Loucy (cell line): ENCODE results near the gene TPK1.

Source experiments
- H2AFZ ChIP-seq: fragments of 200-600 bp; sonication (generic); 2 replicates; pipeline ENCODE4 v1.6.0; 2016; ENCODE audit warnings: antibody characterized with exemption, mild to moderate bottlenecking, low read length, moderate library complexity
- H3F3A ChIP-seq: fragments of 200-600 bp; 2 replicates; pipeline ENCODE4 v1.6.0; 2016; ENCODE audit warnings: antibody characterized with exemption, low read depth, mild to moderate bottlenecking
- H3K27me3 ChIP-seq: fragments of 200-600 bp; sonication (generic); 2 replicates; pipeline ENCODE4 v1.6.1; 2014; ENCODE audit warnings: low read length, mild to moderate bottlenecking; ENCODE audit not compliant: insufficient read depth, poor library complexity, severe bottlenecking
- H3K36me3 ChIP-seq: fragments of 200-600 bp; sonication (generic); 2 replicates; pipeline ENCODE4 v1.6.1; 2016; ENCODE audit warnings: low read length; ENCODE audit not compliant: insufficient read depth
- H3K4me1 ChIP-seq: fragments of 200-600 bp; sonication (generic); 2 replicates; pipeline ENCODE4 v1.5.1; 2014; ENCODE audit warnings: low read length, mild to moderate bottlenecking; ENCODE audit not compliant: insufficient read depth, poor library complexity, severe bottlenecking
- H3K4me2 ChIP-seq: fragments of 200-600 bp; sonication (generic); 2 replicates; pipeline ENCODE4 v1.6.0; 2014; ENCODE audit warnings: antibody characterized with exemption, low read length, low read depth, mild to moderate bottlenecking; ENCODE audit not compliant: poor library complexity, severe bottlenecking
- H3K4me3 ChIP-seq: fragments of 200-600 bp; sonication (generic); 2 replicates; pipeline ENCODE4 v1.5.1; 2014; ENCODE audit warnings: low read length, mild to moderate bottlenecking, mixed read lengths; ENCODE audit not compliant: poor library complexity, severe bottlenecking
- H3K79me2 ChIP-seq: fragments of 200-600 bp; sonication (generic); 2 replicates; pipeline ENCODE4 v1.6.1; 2014; ENCODE audit warnings: low read length; ENCODE audit not compliant: insufficient read depth
- H3K9ac ChIP-seq: fragments of 200-600 bp; sonication (generic); 2 replicates; pipeline ENCODE4 v1.6.0; 2014; ENCODE audit warnings: mild to moderate bottlenecking, low read depth, low read length, moderate library complexity; ENCODE audit not compliant: poor library complexity, severe bottlenecking
- H3K9me2 ChIP-seq: fragments of 200-600 bp; sonication (generic); replicated peaks from 2 replicates; pipeline ENCODE4 v1.6.1; 2016; ENCODE audit warnings: low read depth, low read length, mixed read lengths
- H3K9me3 ChIP-seq: fragments of 200-600 bp; sonication (generic); 2 replicates; pipeline ENCODE4 v1.6.1; 2014; ENCODE audit warnings: mild to moderate bottlenecking, antibody characterized with exemption, low read length, low read depth; ENCODE audit not compliant: insufficient read depth
- H4K20me1 ChIP-seq: fragments of 200-600 bp; sonication (generic); 2 replicates; pipeline ENCODE4 v1.6.0; 2014; ENCODE audit warnings: antibody characterized with exemption, low read length, mild to moderate bottlenecking; ENCODE audit not compliant: insufficient read depth, poor library complexity, severe bottlenecking
- CTCF ChIP-seq: fragments of 200-600 bp; sonication (generic); conservative IDR thresholded peaks from 2 replicates; pipeline ENCODE4 v1.5.1; 2014; ENCODE audit warnings: mild to moderate bottlenecking, antibody characterized with exemption, low read length
- EZH2phosphoT487 ChIP-seq: fragments of 200-600 bp; IDR thresholded peaks from 2 replicates; pipeline ENCODE4 v1.6.1; 2018; ENCODE audit warnings: antibody characterized with exemption, mild to moderate bottlenecking, moderate library complexity, borderline replicate concordance

The TPK1 gene

GRCh38 chr7:144713850-144714249 is 122.0 kb downstream of the TPK1 start:
- H3K4me3 ChIP-seq = peak overlapping the region; percentile 11
- H3K9ac ChIP-seq = no peak overlapping the region
- H2AFZ ChIP-seq = no peak overlapping the region

GRCh38 chr7:144710791-144711190 is 125.1 kb downstream of the TPK1 start:
- no peak for TF ChIP-seq EZH2phosphoT487
- TF ChIP-seq CTCF = no peak
- Histone ChIP-seq H3K9ac (no peak overlapping the region), H3K79me2 (no peaks in the 10 kb centered on the region), H3F3A (no peaks in the 10 kb centered on the region), H2AFZ (no peak overlapping the region), H3K27me3 (no peaks in the 10 kb centered on the region), H3K9me2 (no peaks in the 10 kb centered on the region), H3K9me3 (no peaks in the 10 kb centered on the region), H4K20me1 (no peaks in the 10 kb centered on the region), H3K36me3 (no peaks in the 10 kb centered on the region), H3K4me3 (no peak overlapping the region), H3K4me1 (no peaks in the 10 kb centered on the region), H3K4me2 (no peak overlapping the region)

More at GRCh38 chr7:144713850-144714249, 122.0 kb downstream of the TPK1 start:
- H3K4me1 ChIP-seq = no peaks in the 10 kb centered on the region
- no peaks in the 10 kb centered on the region for H3K79me2 ChIP-seq
- no peaks in the 10 kb centered on the region for H3K36me3 ChIP-seq
- peaks cover 4% of the 10 kb centered on the region; the same call in 1 of the 2 replicates for H3K9me3 ChIP-seq
- no peak for TF ChIP-seq EZH2phosphoT487
- TF ChIP-seq CTCF = no peak
- H3F3A ChIP-seq = no peaks in the 10 kb centered on the region
- no peaks in the 10 kb centered on the region for H3K9me2 ChIP-seq
- peak overlapping the region; percentile 39 for H3K4me2 ChIP-seq
- H3K27me3 ChIP-seq = no peaks in the 10 kb centered on the region
- H4K20me1 ChIP-seq = no peaks in the 10 kb centered on the region

- H3K27me3 ChIP-seq = no peaks in the 10 kb centered on the region
- H2AFZ ChIP-seq = no peak overlapping the region
- H4K20me1 ChIP-seq = no peaks in the 10 kb centered on the region
- TF ChIP-seq CTCF = no peak
- TF ChIP-seq EZH2phosphoT487 = no peak
- no peak overlapping the region for H3K4me2 ChIP-seq
- H3K9me2 ChIP-seq = no peaks in the 10 kb centered on the region
- H3F3A ChIP-seq = no peaks in the 10 kb centered on the region
- no peak overlapping the region for H3K9ac ChIP-seq
- no peaks in the 10 kb centered on the region for H3K79me2 ChIP-seq
- no peak overlapping the region for H3K4me3 ChIP-seq
- no peaks in the 10 kb centered on the region for H3K36me3 ChIP-seq
- no peaks in the 10 kb centered on the region for H3K4me1 ChIP-seq
- no peaks in the 10 kb centered on the region for H3K9me3 ChIP-seq
These were observed 126.8 kb downstream of the TPK1 start for GRCh38 chr7:144709066-144709465.
